Mononuclear cell (primary cell): ENCODE data around the gene PPP1R12B. TPM values are rescaled to one million over a fixed set of nuclear protein-coding genes. Genes with fewer than 3 reads are reported as not detected.
"Not testable (repeated sequence)": the region's sequence is repeated elsewhere in the genome, so short reads cannot be mapped to it uniquely, and the experiment has no call there.

Source experiments
- H3K27me3 ChIP-seq: 2 replicates; pipeline ENCODE4 v1.6.0; 2011; ENCODE audit warnings: low read length, control low read depth; ENCODE audit not compliant: insufficient read depth
- H3K4me1 ChIP-seq: 2 replicates; pipeline ENCODE4 v1.5.1; 2011; ENCODE audit warnings: mild to moderate bottlenecking, low read length, control low read depth; ENCODE audit not compliant: insufficient read depth
- H3K4me3 ChIP-seq: 2 replicates; pipeline ENCODE4 v1.5.1; 2011; ENCODE audit warnings: mild to moderate bottlenecking, low read length, moderate library complexity
- H3K9me3 ChIP-seq: 2 replicates; pipeline ENCODE4 v1.5.1; 2011; ENCODE audit warnings: low read depth, mild to moderate bottlenecking, control low read depth, low read length
- total RNA-seq: library from RNA; depleted of rRNA; stranded (reverse); fragments of >200 nt; gene quantifications from one replicate; pipeline ENCODE4 v1.2.3, GENCODE V29; 2012

Gene PPP1R12B
- total RNA-seq, 1 donor, result 22.4 TPM

DNA sequence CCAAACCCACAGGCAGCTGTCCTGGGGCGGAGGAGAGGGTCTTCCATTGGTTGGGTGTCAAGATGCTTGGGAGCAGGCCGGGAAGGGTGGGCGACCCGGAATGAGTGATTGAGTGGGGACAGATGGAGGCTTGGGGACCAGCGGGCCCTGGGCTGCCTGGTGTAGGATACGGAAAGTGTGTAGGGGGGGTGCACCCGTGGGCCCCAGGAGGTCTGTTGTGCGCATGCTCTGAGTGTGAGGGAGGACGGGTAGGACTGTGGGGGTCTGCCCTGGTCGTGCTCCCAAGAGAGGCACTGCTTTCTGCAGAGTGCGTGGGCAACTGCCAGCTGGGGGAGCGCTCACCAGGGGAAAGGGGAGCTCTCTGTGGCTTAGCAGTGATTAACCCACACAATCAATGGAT, 275.0 kb downstream of the PPP1R12B start:
- H3K27me3 ChIP-seq, result peaks cover 80% of the 10 kb centered on the region
- H3K9me3 ChIP-seq, H3K4me3 ChIP-seq: not testable (repeated sequence)
- H3K4me1 ChIP-seq, result peaks cover 28% of the 10 kb centered on the region

DNA sequence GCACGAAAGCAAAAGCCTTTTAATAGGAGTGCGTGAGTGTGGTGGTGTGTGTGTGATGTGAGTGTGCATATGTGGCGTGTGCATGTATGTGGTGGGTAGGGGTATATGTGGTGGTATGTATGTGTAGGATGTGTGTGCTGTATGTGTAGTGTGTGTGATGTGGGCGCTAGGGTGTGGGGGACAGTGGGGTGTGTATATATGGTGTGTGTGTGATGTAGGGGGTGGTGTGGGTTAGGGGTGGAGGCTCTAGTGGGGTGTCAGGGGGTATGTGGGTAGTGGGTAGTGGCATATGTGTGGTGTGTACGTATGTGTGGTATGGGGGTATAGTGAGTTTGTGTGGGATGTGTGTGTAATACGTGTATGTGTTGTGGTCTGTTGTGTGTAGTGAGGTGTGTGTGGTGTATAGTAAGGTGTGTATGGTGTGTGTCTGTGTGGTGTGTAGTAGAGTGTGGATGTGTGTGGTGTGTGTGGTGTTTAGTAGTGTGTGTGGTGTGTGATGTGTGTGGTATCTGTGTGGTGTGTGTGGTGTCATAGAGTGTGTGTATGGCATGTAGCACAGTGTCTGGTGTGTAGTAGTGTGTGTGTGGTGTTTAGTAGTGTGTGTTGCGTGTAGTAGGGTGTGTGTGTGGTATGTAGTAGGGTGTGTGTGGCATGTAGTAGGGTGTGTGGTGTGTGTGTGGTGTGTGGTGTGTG, 275.7 kb downstream of the PPP1R12B start:
- Histone ChIP-seq H3K4me1 (peaks cover 33% of the 10 kb centered on the region), H3K4me3 (no peak overlapping the region), H3K9me3 (no peaks in the 10 kb centered on the region), H3K27me3 (peaks cover 74% of the 10 kb centered on the region)

DNA sequence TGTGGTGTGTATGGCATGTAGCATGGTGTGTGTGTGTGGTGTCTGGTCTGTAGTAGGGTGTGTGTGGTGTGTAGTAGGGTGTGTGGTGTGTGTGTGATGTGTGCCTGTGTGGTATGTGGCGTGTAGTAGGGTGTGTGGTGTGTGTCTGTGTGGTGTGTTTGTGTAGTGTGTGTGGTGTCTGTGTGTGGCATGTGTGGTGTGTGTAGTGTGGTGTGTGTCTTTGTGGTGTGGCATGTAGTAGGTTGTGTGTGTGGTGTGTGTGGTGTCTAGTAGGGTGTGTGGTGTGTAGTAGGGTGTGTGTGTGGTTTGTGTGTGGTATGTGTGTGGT, 276.2 kb downstream of the PPP1R12B start:
- H3K4me1 ChIP-seq, result peaks cover 38% of the 10 kb centered on the region
- H3K27me3 ChIP-seq, result peaks cover 69% of the 10 kb centered on the region

DNA sequence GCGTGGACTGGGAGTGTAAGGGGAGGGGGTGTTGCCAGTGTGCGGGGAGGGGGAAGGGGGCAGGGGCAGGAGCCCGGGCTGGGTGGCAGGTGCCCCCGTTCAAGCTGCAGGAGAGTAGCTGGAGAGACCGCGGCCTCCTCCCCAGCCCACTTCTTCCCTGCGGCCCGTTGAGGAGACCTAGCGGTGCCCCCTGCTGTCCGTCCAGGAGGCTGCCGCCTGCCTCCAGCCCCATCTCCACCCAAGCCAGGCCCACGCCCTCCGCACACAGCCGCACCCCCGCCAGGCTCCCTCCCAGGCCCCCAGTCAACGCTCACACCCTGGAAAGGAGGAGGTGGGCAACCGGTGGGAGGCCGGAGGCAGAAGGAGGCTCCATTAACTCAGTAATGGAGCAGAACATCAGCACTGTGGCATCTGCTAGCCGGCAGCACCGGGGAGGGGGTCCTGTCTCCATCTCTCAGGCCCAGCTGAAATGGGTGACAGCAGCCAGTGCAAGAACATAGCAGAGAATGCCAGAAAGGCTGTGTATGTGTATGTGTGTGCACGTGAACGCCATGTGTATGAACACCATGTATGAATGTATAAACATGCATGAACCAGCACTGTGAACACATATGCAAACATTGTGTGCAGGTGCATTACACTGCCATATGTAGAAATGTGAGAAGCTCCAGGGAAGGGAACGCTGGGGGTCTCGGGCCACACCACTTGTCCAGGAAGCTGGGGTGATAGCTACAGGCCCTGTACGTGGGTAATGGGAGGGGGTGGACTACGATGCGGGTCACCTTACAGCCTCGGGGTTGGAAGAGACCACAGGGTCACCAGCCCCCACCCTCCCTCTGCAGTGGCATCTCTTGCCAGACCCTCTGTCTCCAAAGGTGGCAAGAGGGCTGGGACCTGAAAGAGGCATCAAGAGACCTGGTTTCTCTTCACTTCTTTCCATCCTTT, 277.2 kb downstream of the PPP1R12B start:
- Histone ChIP-seq H3K27me3 (peaks cover 67% of the 10 kb centered on the region), H3K4me3 (no peak overlapping the region), H3K4me1 (peaks cover 46% of the 10 kb centered on the region), H3K9me3 (no peaks in the 10 kb centered on the region)

More for the DNA sequence above, 276.2 kb downstream of the PPP1R12B start:
- Histone ChIP-seq H3K9me3 (no peaks in the 10 kb centered on the region), H3K4me3 (no peak overlapping the region)

DNA sequence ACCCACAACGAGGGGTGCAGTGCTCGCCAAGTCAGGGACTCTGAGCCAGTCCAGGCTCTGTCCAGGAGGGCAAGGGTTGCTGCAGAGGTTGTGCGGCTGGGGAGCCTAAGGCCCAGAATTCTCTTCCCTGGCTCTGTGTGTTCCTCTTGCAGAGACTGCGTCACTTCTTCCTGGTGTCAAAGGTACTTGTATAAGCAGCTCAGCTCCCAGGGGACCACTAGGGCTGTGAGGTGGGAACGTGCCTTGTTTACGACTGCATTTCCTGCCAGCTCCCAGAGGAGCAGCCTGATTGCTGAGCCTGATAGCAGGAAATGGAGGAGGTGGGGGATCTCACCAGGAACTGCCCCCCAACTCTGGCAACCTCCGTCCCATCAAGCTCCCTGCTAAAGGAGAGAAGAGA, 278.5 kb downstream of the PPP1R12B start:
- peaks cover 67% of the 10 kb centered on the region for H3K27me3 ChIP-seq
- not testable (repeated sequence) for H3K4me3 ChIP-seq, H3K9me3 ChIP-seq
- H3K4me1 ChIP-seq, result peaks cover 56% of the 10 kb centered on the region

DNA sequence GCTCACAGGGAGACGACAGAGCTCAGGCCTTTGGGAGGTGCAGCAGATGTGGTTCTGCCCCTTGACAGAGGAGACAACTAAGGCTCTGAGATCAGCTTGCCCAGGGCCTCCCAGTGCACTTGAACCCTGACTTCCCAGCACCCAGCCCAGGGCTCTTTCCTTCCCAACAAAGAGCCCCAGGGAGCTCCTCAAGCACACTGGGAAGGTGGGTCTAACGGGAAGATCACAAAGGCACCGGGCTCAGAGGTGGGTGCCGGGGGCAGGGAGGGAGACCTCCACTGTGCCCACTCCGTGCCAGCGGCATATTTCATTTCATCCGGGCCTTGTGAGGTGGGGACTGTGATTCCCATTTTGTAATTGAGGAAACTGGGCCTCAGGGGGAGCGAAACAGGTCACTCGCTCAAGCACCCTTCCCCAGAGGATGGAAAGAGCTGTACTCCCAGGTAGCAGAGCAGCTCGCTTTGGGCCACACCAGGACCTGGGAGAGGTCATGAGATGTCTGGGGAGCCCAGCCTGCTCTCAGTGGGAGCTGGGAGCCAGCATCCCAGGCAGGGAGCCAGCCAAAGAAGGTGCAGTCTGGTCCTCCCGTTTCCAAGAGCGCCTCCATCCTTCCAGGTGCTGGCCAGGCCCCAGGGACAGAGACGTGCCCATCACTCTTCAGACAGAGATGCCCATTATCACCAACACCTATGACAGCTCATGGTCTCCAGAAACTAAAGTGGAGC, 279.5 kb downstream of the PPP1R12B start:
- Histone ChIP-seq H3K27me3 (peaks cover 66% of the 10 kb centered on the region), H3K4me1 (peaks cover 56% of the 10 kb centered on the region), H3K4me3 (no peak overlapping the region), H3K9me3 (no peaks in the 10 kb centered on the region)

DNA sequence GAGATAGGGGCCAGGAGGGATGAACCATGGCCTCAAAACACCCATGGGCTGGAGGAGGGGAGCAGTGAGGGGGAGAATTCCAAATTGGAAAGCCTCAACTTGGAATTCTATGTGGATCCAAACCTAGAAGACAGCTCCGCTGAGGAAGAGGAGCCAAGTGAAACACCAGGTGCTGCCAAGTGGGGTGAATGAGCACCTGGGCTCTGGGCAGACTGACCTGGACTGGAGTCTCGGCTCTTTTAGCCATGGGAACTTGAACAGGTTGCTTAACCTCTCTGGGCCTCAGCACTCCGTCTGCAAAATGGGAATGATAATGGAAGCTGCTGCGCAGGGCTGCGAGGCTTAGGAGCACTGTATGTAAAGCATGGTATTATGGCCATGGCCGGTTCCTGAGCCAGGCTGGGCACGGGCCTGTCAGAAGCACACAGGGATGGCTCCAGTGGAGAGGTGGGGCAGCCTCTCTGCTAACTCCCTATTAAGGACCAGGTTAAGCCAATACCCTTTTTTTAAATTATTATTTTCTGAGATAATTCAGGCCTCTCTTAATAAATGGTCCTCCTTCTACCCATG, 280.2 kb downstream of the PPP1R12B start:
- no peak overlapping the region for H3K4me3 ChIP-seq
- peaks cover 68% of the 10 kb centered on the region for H3K27me3 ChIP-seq
- no peaks in the 10 kb centered on the region for H3K9me3 ChIP-seq
- H3K4me1 ChIP-seq, result peaks cover 56% of the 10 kb centered on the region

DNA sequence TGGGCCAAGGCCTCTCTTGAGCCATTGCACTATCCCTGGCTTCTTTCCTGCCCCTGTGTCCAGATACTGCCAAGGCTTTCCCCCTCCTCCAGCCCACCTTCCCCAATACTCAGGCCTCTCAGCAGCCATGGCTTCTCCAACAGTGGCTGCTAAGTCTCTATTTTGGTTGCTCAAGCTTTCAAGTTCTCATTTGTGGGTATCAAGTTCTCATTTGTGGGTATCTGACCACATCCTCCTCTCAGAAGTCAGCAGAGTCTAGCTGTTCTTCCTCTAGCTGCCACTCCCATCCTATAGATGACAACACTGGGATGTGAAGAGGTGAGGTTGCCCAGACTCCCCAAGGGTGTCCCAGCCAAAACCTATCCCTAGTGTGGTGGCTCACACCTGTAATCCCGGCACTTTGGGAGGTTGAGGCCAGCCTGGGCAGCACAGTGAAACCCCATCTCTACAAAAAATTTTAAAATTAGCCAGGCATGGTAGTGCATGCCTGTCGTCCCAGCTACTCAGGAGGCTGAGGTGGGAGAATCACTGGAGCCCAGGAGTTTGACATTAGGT, 280.8 kb downstream of the PPP1R12B start:
- H3K4me3 ChIP-seq, H3K9me3 ChIP-seq: not testable (repeated sequence)
- Histone ChIP-seq H3K27me3 (peaks cover 70% of the 10 kb centered on the region), H3K4me1 (peaks cover 56% of the 10 kb centered on the region)

DNA sequence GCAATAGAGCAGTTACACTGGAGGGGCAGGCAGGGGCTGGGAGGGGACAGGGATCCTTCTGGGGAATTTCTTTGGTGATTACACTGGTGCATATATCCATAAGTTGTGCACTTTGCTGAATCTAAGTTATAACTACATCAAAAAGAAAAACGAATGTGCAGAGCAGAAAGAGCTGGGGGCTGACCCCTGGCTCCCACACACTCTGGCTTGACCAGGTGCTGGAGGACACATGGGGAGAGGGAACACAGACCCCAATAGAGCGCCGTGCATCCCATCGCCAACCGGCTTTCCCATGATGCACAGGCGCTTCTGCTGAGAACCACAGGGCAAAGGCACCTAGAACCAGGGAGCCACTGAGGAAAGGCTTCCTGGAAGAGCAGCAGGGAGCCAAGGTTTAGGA, 281.6 kb downstream of the PPP1R12B start:
- not testable (repeated sequence) for H3K4me3 ChIP-seq, H3K9me3 ChIP-seq
- Histone ChIP-seq H3K4me1 (peaks cover 53% of the 10 kb centered on the region), H3K27me3 (peaks cover 72% of the 10 kb centered on the region)

DNA sequence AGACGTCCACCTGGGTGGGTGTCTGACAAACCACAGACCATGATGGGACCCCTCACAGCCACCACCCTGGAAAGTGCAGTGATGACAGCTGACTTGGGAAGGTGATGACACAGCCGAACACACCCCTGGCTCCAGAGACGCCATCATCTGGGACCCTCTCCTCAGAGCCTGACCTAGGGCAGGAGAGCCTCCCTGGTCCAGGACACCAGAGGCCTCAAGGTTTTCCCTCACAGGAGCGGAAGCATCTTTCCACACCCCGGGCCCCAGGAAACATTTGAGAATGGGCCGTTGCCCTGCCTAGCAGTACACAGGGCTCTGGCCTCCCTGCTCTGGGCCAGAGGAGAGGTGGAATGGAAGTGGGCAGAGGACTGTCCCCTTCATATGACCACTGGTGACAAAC, 282.0 kb downstream of the PPP1R12B start:
- Histone ChIP-seq H3K4me1 (peaks cover 51% of the 10 kb centered on the region), H3K9me3 (no peaks in the 10 kb centered on the region), H3K27me3 (peaks cover 76% of the 10 kb centered on the region), H3K4me3 (no peak overlapping the region)

DNA sequence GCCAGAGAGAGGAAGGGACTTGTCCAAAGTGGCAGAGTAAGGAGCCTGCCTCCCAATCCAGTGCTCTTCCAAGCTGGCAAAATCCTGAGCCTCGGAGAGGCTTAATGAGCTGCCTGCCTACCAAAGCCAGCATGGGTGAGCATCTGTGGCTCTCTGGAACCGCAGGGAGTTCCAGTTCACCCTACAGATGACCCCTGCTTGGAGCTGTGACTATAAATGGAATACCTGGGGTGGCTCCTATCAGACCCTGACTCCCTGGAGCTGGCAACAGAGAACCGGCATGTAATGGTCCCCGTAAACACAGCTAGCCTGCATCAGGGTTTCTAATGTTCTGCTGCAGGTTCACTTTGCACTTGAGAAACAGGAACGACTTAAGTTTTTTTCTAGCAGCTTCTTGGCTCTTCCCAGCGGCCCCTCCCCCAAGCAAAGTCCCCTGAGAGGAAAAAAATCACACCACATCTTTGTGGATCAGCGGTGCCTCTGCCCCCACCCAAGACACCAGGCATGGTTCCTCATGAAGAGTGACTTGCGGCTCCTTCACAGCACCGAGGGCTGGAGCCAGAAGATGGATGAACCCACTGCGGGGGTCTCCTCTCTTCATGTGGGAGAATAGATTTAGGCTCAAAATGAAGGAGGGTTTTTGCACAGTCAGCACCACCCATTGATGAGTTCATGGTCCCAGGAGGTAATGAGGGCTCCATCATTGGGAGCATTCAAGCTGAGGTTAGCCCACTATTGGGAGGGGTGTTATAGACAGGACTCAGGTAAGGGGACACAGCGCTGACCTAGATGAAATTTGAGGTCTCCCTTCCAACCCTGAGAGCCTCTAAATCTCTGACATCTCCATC, 282.8 kb downstream of the PPP1R12B start:
- Histone ChIP-seq H3K4me1 (peaks cover 46% of the 10 kb centered on the region), H3K9me3 (no peaks in the 10 kb centered on the region), H3K27me3 (peaks cover 76% of the 10 kb centered on the region), H3K4me3 (no peak overlapping the region)

DNA sequence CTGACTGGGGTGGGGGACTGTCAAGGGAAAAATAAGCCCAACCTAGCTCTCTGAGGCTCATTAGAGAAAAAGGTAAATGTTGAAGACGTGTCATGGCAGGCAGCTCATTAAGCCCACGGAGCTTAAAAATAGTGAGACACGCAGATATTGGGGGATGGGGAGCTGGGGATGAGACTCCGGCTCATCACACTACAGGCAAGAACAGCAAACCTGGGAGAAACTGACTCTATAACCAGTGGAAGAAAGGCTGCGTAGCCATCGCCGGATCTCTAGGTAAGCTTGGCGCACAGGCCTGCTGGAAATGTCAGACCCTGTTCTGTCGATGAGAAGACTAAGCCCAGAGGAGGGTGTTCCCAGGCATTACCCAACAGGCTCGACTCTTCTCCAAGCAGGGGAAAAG, 283.7 kb downstream of the PPP1R12B start:
- H3K4me1 ChIP-seq, result peaks cover 43% of the 10 kb centered on the region
- peaks cover 79% of the 10 kb centered on the region for H3K27me3 ChIP-seq
- H3K9me3 ChIP-seq, result no peaks in the 10 kb centered on the region
- no peak overlapping the region for H3K4me3 ChIP-seq

DNA sequence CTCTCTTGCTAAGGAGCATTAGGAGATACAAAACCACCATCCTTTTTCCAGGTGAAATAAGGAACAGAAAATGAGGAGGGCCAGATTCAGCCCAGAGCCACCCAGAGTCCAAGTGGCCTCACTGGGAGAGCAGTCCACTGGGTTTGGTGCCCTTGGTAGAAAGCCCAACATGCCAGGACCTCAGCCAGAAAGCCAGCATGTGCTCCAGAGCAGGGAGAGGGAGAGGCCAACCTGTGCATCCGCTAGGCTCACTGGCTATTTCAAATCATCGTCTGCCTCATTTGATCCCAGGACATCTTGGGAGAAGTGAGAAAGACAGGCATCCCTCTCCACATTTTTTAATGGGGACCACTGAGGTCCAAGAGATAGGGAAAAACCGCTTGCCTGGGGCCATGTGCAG, 287.7 kb downstream of the PPP1R12B start:
- H3K4me3 ChIP-seq, H3K9me3 ChIP-seq, H3K4me1 ChIP-seq: not testable (repeated sequence)
- H3K27me3 ChIP-seq, result peaks cover 96% of the 10 kb centered on the region
